ENCODE measurements around the gene CDH23. TPM values are rescaled to one million over a fixed set of nuclear protein-coding genes. Genes with fewer than 3 reads are reported as not detected.

Gene CDH23
- total and polyA plus RNA-seq, 10 of the 15 experiments (the other 5 are each of a cell fraction or from before 2014, with no cell fraction given) = 0.09 to 0.40 (median 0.15) TPM; not detected in 1

- TF ChIP-seq ZBTB33 (IDR thresholded peaks at IDR 0.05) (no peak), REST (IDR thresholded peaks at IDR 0.05; ENCODE audit: low read depth, low read length) (no peak), SREBF1 (IDR thresholded peaks at IDR 0.05; ENCODE audit: low read length) (no peak)
Observed at GRCh38 chr10:71479831-71480230, 83.1 kb downstream of the CDH23 start (continued).

GRCh38 chr10:71480662-71481061 lies 83.9 kb downstream of the CDH23 start:
- no peak for ATAC-seq
- POLR2A ChIA-PET = no interaction called here
- Histone ChIP-seq H3K9me3 (replicated peaks; ENCODE audit: control insufficient read depth, insufficient read depth, low read length) (no peaks in the 10 kb centered on the region), H3K27me3 (replicated peaks in 1 of 2; ENCODE audit: control insufficient read depth in 2 of 2, insufficient read depth in 2 of 2, low read length in 1 of 2) (peaks cover 3 to 5% of the 10 kb centered on the region in 2 experiments; a peak in 1 of 4 replicates), H2AFZ (ENCODE audit: control insufficient read depth, low read depth, low read length) (no peak overlapping the region), H3K4me2 (ENCODE audit: control insufficient read depth, insufficient read depth) (no peak overlapping the region), H3K36me3 (ENCODE audit: control insufficient read depth in 2 of 2, insufficient read depth in 2 of 2, low read length in 1 of 2) (no peaks in the 10 kb centered on the region), H3K4me3 (no peak overlapping the region), H3K27ac (ENCODE audit: control insufficient read depth, insufficient read depth) (no peak overlapping the region), H3K79me2 (ENCODE audit: control insufficient read depth, insufficient read depth, low read length) (no peaks in the 10 kb centered on the region), H4K20me1 (ENCODE audit: control insufficient read depth, insufficient read depth) (no peaks in the 10 kb centered on the region), H3K9ac (ENCODE audit: control insufficient read depth, insufficient read depth, low read length) (no peak overlapping the region), H3K4me1 (ENCODE audit: control insufficient read depth, insufficient read depth, low read length) (no peaks in the 10 kb centered on the region)
- no peak for DNase-seq (ENCODE audit: low read depth, low spot score)
- CTCF ChIA-PET = no interaction called here
- in situ Hi-C loops (cut with MboI) (no loop called here), intact Hi-C loops (cut with micrococcal nuclease; ENCODE audit: unreplicated experiment) (loop anchor here (10.0 kb wide), 1 partner anchor 166 kb away; the partner anchor contains the start of gene SLC29A3)
- 6% methylated on average over 5 of the region's 5 CpGs for WGBS (ENCODE audit: insufficient coverage, insufficient replicate concordance, low lambda C conversion rate, missing lambda C conversion rate)
- RAD21 ChIA-PET (ENCODE audit: unreplicated experiment) = no interaction called here
- no peak for FAIRE-seq
- SMC1A ChIA-PET (ENCODE audit: uncharacterized antibody, unreplicated experiment) = no interaction called here
- no TSS peak for BruUV-seq (replicated peaks)
- TF ChIP-seq CREM (IDR thresholded peaks at IDR 0.05; ENCODE audit: low read depth) (no peak), MTA2 (IDR thresholded peaks at IDR 0.05; ENCODE audit: low read depth) (no peak), ZNF274 (IDR thresholded peaks at IDR 0.05; ENCODE audit: insufficient read depth, insufficient read length) (no peak), FOXK2 (IDR thresholded peaks at IDR 0.05) (no peak), E4F1 (IDR thresholded peaks at IDR 0.05; ENCODE audit: borderline replicate concordance, partially characterized antibody) (no peak), MLLT1 (IDR thresholded peaks at IDR 0.05) (no peak), FOS (IDR thresholded peaks at IDR 0.05; ENCODE audit: borderline replicate concordance, extremely low read depth, insufficient read length) (no peak), ASH2L (IDR thresholded peaks at IDR 0.05; ENCODE audit: borderline replicate concordance, low read depth) (no peak)

Measured in GM12878 (cell line).